CD4-positive, alpha-beta T cell treated with Interleukin-15 for 1 hour (primary cell): ENCODE measurements around the gene ZNF248.

ENCODE experiments used
- DNase-seq: peaks from one replicate; pipeline ENCODE4 v3.0.0-alpha.2; 2020

The ZNF248 gene

DNA sequence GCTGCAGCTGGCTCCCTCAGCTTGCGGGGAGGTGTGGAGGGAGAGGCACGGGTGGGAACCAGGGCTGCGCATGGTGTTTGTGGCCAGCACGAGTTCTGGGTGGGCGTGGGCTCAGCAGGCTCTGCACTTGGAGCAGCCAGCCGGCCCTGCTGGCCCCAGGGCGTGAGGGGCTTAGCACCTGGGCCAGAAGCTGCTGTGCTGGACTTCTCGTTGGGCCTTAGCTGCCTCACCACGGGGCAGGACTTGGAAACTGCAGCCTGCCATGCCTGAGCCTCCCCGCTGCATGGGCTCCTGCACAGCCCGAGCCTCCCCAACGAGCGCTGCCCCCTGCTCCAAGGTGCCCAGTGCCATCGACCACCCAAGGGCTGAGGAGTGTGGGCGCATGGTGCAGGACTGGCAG lies 120.1 kb downstream of the ZNF248 start:
- no peak for DNase-seq

DNA sequence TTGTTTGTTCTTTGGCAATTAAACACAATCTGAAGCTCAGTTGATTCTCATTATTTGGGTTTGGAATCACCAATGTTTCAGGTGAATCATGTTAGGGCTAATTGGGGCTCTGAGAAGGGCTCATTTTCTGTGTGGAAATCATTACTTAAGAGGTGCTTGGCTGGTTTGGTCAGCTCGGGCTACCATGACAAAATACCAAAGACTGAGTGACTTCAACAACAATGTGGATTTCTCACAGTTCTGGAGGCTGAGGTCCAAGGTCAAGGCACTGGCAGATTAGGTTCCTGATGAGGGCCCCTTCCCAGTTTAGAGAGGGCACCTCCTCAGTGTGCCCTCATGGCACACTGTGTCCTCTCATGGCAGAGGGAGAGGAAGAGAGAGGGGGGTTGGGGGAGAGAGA lies 121.3 kb downstream of the ZNF248 start:
- no peak for DNase-seq

DNA sequence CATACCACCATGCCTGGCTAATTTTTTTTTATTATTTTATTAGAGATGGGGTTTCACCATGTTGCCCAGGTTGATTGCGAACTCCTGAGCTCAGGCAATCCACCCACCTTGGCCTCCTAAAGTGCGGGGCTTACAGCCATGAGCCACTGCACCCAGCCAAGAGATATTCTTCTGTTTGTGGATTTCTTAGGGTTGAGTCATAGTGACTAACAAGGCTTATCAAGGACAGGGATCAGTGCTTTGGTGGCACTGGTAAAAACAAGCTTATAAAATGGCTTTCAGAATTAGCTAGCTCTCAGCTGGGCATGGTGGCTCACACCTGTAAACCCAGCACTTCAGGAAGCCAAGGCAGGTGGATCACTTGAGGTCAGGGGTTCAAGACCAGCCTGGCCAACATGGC lies 122.4 kb downstream of the ZNF248 start:
- DNase-seq: no peak
